Ecto neural progenitor cell (in vitro differentiated cells): ENCODE data around the gene LOXL3.

Experiments
- DNase-seq: peaks from one replicate; pipeline ENCODE4 v3.0.0-alpha.2; 2018; ENCODE audit warnings: low spot score

The LOXL3 gene

DNA sequence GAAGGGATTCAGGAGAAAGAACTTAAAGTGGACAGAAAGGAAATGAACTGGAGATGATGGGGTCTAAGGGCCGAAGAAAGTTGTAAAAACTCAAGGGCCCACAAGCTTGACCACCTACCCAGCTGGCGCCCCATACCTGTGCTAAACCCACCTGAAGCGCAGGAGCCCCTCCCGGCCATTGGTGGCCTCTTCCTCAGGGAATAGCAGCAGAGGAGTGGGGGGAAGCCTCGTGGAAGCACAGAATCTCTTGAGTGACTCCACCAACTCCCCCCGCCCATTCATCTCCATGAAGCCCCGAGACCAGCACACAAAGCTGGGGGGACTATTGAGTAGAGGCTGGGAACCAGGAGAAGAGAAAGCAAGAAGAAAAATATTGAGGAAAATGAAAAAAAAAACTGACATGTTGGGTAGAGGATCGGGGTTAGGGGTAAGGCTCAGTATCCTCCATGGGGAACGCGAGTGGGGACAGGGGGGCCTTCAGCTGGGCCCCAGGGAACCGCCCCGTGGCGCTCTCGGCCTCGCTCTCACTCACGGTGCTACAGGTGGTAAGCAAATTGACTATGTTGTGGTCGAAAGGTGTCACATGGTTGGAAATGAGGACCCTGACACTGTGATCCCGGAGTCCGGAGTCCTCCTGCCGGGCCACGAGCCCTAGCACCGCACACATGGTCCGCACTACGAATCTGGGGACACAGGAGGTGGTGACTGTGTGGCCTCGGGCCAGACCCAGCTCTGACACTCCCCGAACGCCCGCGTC lies 25.0 kb downstream of the LOXL3 start:
- DNase-seq: no peak

DNA sequence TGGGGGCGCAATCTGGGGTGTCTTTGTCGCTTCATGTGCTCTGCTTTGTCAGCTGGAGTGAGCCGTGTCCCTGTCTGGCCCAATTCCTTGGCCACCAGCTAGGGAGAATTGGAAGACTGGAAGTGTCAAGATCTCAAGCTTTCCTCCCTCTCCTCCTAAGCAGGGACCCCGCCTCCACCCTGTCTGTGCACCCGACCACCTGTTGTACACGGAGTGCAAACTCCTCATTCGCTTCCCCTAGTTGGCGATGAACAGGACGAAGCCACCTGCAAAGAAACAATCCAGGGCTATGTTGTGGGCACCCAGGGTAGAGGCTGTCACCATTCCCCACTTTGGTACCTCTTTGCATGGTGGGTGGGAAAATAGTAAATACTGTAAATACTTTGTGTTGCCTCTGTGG lies 26.0 kb downstream of the LOXL3 start:
- DNase-seq: no peak

DNA sequence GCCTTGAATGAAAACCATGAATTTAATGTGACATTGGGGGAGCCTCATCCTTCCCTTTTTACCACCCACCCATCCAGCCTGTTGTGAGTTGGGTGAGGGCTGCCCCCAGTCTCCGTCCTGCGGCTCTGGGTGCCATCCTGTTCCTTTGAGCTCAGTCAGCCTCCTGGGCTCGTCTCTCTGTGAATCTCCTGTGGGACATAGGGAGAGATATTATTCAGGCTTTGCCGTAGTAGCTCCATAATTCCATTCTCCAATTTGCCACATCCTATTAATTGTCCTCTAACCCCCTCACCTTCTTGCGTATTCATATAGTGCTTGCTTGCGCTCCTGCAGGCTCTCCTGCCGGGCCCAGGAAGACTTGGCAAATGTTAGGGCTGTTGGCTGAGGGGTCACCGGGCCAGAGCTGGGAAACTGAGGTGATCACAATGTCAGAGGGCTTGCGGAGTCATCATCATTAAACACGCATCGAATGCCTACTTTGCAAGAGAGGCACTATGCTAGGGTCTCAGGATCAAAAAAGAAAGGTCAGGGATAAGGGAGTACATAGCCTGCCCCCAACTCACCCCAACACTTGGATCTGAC lies 27.0 kb downstream of the LOXL3 start:
- no peak for DNase-seq

DNA sequence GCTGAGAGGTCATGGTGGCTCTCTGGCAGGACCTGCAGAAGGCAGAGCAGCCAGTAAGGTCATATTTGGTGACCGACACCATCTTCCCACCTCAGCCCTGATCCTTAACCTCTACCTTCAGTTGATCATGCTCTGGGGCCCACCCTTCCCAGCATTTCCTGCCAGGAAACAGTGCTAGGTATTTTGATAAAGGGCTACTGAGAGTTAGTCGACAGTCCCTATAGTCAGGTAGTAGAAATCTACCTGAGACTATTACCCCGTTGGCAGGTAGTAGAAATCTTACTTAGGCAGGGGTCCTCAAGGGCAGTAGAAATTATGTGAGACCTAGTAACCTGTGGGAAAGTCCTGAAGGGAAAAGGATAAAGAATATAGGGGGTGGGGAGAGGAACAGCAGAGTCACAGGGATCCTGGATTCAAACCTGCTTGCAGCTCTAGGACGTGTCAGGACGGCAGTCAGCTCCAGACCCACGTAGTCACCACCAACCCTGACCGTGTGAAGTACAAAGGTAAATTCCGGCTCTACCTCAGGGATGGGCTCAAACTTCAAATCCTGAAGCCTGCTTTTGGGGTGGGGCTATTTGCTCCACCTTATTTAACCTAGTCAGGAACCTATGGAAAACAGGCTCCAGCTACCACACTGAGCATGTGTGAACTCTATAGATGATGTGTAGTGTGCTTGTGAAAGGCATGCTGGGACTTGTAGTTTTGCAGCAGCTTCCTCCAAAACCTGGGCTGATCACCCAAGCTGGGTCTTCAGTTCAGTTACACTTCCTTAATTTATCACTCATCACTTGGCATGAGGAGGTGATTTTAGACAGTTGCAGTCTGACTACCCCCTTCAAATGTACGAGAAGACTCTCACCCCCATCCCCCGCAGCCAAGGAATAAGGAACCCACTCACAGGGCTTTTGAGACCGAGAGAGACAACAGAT lies 27.8 kb downstream of the LOXL3 start, which contains the start of gene DQX1:
Gene DQX1, minus strand, starts transcription at position 515 of the 932 bp plus-strand sequence. Its CDS starts 502 bp downstream, at position 13.
- DNase-seq: no peak

DNA sequence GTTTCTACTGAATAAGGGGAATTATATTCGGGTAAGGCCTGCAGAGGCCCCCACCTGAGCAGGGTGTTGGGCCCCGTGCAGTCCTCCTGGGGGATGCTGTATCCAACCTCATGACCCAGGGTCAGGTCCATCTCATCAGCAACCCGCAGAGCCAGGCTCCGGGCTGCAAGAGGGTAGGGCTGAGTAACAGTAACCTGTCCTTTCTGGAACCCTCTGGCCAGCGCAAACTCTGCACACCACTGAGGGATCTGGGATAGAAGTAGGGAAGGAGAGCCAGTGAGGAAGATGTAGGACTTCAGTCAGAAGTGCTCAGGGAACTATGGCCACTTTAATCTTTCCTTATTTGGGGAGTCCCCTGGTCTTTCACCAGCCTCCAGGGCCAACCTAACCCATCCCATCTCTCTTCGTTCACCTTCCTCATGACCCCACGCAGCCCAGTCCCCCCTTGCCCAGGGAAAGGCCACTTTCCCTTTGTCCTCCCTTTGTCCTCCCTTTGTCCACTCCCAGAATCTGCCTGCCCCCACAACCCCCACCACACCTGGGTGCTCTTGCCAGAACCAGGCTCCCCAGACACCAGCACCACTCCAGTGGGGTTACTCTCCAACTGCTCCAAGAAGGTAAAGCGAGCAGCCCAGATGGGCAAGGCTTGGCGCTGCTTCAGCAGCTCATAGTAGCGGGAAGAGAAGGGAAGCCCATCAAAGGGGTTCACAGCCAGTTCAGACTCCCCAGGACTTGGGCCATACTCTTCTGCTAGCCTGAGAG lies 28.6 kb downstream of the LOXL3 start:
- no peak for DNase-seq

DNA sequence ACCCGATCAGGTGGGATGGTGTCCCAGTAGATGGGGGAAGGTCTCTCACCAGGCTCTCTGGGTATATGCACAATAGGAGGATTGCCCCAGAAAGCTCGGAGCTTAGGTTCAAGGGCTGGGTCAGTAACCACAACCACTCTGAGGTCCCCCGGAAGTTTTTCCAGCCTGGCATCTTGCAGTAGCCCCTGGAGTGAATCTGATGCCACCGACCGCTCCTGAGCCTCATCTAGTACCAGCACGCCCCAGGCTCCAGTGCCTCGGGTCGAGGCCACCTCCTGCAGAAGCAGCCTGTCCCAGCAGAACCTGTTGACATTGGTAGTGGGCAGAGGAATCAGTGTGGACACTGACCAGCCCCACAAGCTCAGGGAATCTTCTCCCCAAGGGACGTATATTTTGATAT lies 29.7 kb downstream of the LOXL3 start:
- no peak for DNase-seq

DNA sequence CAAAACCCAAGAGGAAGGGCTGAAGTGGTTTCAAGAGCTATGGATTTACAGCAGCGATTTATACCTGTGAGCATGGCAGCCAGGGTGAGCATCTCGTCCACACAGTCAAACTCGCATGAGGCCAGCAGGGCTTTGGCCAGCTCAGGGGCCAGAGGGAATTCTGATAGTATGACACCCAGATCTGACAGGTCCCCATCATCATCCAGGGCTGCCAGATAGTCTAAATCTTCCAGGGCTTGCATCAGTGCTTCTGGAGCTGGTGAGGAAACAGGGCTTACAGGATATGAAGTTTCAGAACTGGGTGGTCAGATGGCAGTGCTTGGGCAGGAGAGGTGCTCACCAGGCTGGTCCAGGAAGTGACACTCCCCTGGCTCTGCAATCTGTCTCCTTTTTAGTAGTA lies 31.2 kb downstream of the LOXL3 start:
- DNase-seq: no peak

DNA sequence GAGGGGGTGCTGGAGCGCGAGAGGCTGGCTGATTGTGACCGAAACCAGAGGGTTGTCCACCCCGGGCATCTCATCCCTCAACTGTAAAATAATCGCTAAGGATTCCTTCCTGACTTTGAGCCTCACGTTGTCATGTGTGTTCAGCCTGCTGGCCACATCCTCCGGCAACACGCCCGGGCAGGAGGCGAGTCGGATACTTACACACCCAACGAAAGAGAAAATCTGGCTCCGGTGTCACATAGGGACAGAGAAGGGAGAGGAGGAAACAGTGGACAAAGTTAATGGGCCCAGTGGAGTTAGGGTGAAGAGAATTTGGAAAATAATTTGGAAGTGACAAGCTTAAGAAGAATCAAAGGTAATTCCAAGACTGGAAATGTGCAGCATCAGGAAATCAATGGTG lies 37.1 kb downstream of the LOXL3 start:
- no peak for DNase-seq

DNA sequence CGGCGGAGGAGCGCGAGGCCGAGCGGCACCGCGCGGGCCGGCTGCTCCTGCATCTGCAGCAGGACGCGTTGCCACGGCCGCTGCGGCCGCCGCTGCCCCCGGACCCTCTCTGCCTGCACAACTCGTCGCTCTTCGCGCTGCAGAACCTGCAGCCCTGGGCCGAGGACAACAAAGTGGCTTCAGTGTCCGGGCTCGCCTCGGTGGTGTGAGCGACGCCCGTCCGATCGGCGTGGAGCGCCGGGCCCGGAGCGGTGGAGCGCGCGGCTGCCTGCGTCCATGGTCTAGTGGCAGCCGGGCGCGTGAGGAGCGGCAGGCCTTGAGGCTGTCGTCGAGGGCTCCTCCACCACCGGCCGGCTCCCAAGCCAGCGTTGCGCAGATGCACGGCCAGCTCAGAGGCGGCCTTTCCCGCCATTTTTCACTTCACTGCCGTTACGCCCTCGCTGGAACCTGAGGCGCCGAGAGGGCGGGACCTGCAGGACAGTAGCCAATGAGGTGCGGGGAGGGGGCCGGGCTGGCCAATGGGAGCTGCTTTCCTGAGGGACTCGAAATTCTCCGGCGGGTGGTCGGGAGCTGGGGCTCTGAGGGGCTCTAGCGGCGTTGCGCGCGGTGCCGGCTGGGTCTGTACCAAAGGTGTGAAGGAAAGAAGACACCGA lies 37.6 kb downstream of the LOXL3 start:
- peak; percentile 82 for DNase-seq

DNA sequence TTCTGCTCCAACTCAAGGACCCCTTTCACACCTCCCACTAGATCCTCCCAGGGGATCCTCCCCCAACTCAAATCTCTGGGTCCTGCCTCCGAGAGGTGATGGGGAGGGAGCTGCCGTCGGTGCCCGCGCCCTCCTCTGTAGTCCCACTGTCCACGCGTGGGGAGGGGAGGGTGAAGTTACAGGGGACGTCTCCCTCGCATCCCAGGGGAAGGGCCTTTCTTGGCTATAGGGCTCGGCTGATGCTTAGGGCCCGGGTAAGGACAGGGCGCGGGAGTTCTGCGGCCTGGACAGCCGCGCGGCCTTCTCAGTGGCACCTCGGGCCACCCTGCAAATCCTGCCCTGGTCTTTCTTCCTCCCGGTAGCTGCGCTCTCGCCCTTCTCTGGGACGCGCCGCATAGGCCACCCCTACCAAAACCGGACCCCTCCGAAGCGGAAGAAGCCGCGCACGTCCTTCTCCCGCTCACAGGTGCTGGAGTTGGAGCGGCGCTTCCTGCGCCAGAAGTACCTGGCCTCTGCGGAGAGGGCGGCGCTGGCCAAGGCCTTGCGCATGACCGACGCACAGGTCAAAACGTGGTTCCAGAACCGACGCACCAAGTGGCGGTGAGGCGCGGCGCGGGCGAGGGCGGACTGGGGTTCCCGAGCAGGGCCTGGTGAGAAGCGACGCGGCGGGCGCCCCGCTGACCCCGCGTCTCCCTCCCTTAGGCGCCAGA lies 38.3 kb downstream of the LOXL3 start:
- peak; percentile 61 for DNase-seq

DNA sequence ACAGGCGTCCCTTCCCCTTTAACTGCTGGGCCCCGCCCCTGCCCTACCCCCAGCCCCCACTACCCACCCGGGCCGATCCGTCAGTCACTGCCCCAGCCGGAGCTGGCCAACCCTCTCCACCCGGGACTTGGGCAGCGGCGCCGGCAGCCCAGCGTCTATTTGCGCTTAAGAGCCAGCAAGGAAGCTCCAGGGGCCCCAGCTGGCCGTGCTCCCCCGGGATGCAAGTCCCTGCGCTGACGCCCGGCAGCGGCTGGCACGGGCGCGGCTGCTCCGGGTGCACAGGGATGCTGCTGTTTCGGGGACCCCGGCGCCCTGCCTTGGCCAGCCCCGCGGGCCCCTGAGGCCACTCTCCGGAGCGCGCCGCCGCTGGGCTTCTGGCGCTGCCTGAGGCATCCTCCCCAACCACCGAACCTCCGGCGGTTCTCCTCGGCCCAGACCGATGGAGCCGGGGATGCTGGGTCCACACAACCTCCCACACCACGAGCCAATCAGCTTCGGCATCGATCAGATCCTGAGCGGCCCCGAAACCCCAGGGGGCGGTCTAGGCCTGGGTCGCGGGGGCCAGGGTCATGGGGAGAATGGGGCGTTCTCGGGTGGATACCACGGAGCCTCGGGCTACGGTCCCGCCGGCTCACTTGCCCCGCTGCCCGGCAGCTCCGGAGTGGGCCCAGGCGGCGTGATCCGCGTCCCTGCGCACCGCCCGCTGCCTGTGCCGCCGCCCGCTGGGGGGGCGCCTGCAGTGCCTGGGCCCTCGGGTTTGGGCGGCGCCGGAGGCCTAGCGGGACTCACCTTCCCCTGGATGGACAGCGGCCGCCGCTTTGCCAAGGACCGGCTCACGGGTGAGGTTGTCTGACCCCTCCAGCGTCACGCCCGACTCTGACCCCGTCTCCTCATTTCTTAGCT lies 39.1 kb downstream of the LOXL3 start, which contains the start of gene TLX2:
Gene TLX2, plus strand, starts transcription at position 83 of the 903 bp plus-strand sequence. Its CDS starts 357 bp downstream, at position 440.
- DNase-seq: peak; percentile 64

DNA sequence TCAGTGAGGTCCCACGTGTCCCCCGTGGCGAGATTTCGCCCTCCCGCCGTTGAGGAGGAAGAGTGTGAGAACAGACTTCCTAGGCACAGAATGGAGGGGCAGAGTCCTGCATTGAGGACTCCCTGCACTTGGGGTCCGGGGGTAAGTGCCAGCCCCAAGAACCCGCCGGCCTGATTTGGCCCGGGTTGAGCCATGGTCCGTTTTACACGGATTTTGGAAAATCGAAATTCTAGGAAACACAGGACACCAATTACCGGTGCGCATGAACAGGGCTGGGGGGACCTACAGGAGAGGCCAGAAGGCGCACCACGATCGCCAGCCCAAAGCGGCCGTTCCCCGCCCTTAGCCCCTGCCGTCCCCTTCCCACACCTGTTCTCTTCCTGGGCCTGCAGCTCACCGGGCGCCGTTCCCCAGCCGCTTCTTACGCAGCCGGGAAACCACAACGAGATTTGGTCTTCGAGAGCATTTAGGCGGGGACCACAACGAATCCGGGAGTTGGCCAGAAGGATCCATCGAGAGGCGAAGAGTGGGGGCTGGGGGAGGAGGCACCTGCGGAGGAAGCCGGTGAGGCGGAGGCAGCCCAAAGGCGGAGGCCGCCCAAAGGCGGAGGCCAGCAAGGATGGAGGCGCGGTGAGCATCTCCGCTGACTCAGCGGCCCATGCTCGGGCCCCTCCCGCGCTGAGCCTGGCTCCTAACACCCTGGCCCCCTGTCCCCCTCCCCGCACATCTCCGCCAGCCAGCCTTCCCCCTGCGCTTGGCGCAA lies 40.0 kb downstream of the LOXL3 start:
- peak; percentile 62 for DNase-seq

DNA sequence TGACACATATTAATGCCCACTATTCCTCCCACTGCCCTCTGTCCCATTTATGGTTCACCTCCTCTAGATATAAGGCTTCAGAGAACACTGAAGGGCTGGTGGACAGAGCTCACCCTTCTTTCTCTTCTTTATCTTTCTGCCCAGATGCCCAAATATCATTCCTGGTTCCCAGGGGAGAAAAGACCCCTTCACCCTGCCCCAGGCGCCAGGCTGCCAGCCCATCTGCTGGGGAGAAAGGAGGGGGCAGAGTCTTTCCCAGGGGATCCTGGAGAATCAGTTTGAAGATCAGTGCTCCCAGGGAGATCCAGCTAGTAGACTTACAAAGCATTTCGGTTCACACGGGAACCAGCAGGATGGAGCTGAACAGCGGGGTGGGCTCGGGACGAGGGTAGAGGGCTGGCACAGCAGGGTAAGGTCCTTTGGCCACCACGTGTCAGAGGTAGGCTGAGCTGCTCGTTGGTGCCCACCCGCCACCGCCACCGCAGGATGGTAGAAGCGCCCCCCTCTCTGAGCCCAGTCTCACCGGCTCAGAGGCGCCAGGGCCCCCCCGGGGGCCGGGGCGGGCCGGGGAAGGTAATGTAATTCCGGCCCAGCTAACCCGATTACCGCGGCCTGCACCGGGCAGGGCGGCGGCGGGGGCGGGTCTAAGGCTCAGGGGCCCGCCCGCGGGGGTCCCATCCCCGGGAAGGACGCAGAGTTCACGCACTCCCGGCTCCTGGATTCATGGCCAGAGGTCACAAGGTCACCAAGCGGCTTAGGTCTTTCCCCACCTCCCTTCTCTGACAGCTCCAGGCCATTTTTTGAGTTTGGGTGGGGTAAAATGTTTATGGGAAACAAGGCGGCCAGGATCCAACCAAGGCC lies 40.8 kb downstream of the LOXL3 start:
- peak; percentile 82 for DNase-seq

DNA sequence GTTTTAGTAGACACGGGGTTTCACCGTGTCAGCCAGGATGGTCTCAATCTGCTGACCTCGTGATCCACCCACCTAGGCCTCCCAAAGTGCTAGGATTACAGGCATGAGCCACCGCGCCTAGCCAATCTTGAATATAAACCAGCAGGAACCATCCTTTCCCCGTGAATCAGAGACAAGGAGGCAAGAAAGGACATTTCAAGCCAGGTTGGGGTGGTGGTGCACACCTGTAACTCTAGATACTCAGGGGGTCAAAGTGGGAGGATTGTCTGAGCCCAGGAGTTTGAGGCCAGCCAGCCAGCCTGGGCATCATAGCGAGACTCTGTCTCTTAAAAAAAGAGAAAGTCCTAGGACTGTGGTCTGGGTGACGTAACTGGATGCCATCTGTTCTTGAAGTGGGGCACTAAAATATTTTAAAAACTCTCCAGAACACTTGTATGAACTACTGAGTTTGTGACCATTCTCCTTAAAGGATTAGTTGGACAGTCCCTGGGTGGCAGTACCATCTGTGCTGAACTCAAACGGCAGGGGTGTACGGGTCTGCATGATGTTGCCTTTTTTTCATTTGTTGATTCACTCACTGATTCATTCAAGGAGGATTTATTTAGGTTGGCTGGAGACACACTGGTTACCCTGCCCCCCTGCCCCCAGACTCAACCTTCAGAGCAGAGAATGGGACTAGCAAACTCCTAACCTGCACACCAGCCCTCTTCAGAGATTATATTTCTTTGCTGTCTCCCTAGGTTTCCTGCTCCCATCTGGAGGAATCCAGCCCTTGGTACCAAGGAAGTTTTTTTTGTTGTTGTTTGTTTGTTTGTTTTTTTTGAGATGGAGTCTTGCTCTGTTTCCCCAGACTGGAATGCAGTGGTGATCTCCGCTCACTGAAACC lies 42.4 kb downstream of the LOXL3 start:
- DNase-seq: no peak

DNA sequence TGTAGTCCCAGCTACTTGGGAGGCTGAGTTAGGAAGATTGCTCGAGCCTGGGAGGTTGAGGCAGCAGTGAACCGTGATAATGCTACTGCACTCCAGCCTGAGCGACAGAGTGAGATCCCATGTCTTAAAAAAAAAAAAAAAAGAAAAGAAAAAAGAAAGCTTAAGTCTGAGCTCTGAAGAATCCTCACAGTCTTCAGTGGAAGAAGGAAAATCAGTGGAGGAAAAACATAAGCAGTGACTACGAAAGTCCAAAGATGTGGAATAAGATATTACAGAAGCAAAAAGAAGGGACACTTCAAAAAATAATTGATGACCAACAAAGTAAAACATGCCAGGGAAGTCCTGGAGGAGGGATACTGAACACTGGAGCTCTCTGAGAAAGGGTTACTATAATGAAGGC lies 43.5 kb downstream of the LOXL3 start:
- DNase-seq: no peak

DNA sequence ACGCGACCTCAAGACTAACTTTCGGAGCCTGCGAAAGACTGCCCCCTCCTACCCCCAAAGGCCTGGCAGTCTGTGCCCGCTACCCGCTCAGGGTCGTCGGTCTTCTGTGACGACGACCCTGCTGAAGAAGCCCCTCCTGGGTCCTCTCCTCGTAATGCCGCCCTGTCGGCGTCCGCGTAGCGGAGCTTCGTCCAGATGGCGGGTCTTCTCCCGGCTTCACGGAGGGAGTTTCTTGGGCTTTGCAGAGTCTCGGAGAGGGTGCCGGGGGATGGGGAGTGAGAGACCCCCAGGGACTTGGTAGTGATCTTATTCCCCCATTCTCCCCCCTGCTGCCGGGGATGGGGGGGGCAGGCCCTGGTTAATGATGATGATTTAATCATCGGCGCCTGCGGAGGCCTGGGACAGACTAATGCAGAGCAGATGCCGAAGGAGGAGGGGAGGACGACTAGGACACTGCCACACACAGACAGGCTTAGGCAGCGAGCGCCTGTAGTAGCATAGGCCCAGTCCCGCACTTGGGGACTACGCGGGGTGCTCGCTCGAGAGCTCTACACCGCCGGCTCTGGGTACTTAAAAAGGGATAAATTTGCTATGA lies 45.7 kb downstream of the LOXL3 start:
- no peak for DNase-seq
